ENCODE data around the gene BBS1. TPM values are rescaled to one million over a fixed set of nuclear protein-coding genes. Genes with fewer than 3 reads are reported as not detected.

BBS1 gene
- total RNA-seq, 1 donor from 2014 or later, result 18.8 TPM

- Mint-ChIP-seq H3K27me3 (ENCODE audit: low read depth, unreplicated experiment) (no peaks in the 10 kb centered on the region), H3K4me1 (ENCODE audit: low read depth, unreplicated experiment) (no peaks in the 10 kb centered on the region), H3K36me3 (ENCODE audit: low read depth, unreplicated experiment) (peaks cover 13% of the 10 kb centered on the region), H3K27ac (ENCODE audit: unreplicated experiment) (no peak overlapping the region), H3K4me3 (ENCODE audit: unreplicated experiment) (no peak overlapping the region), H3K9me3 (ENCODE audit: unreplicated experiment) (no peaks in the 10 kb centered on the region)
- H3K36me3 ChIP-seq (ENCODE audit: insufficient read depth, low read length), result peaks cover 6% of the 10 kb centered on the region
- no peaks in the 10 kb centered on the region for H3K27me3 ChIP-seq (ENCODE audit: insufficient read depth, low read length)
- FAIRE-seq, result no peak
- no peak overlapping the region for H3K27ac ChIP-seq (ENCODE audit: low read depth, low read length)
- H3K4me2 ChIP-seq (ENCODE audit: low read length), result no peak overlapping the region
- DNase-seq (ENCODE audit: low read depth), result no peak
- H4K20me1 ChIP-seq (ENCODE audit: insufficient read depth, low read length), result peaks cover 1% of the 10 kb centered on the region
- no peaks in the 10 kb centered on the region for H3K4me1 ChIP-seq (ENCODE audit: insufficient read depth, low read length)
- H3K4me3 ChIP-seq (ENCODE audit: insufficient read depth, low read depth, low read length), result no peak overlapping the region
- H3K9ac ChIP-seq (ENCODE audit: low read length), result no peak overlapping the region
- TF ChIP-seq CTCF (IDR thresholded peaks at IDR 0.05; ENCODE audit: insufficient read depth, low read depth, low read length) (no peak), EZH2 (IDR thresholded peaks at IDR 0.05; ENCODE audit: insufficient read depth, low read length) (no peak)
- H3K79me2 ChIP-seq (ENCODE audit: insufficient read depth, low read length), result no peaks in the 10 kb centered on the region
- no peak overlapping the region for H2AFZ ChIP-seq (ENCODE audit: low read depth, low read length)
- no peaks in the 10 kb centered on the region for H3K9me3 ChIP-seq (ENCODE audit: insufficient read depth, low read depth, low read length)
These were observed 11.9 kb upstream of the BBS1 start for GRCh38 chr11:66498506-66498905.

GRCh38 chr11:66505276-66505816 is 5.1 kb upstream of the BBS1 start:
- H3K4me3 ChIP-seq (ENCODE audit: insufficient read depth, low read depth, low read length), result no peak overlapping the region
- TF ChIP-seq EZH2 (IDR thresholded peaks at IDR 0.05; ENCODE audit: insufficient read depth, low read length), result no peak
- TF ChIP-seq CTCF (IDR thresholded peaks at IDR 0.05; ENCODE audit: insufficient read depth, low read depth, low read length), result no peak
- H3K36me3 ChIP-seq (ENCODE audit: insufficient read depth, low read length), result peaks cover 3% of the 10 kb centered on the region
- H3K27ac ChIP-seq (ENCODE audit: low read depth, low read length), result no peak overlapping the region
- peaks cover 14% of the 10 kb centered on the region for H3K36me3 Mint-ChIP-seq (ENCODE audit: low read depth, unreplicated experiment)
- no peak overlapping the region for H3K27ac Mint-ChIP-seq (ENCODE audit: unreplicated experiment)
- H2AFZ ChIP-seq (ENCODE audit: low read depth, low read length), result no peak overlapping the region
- no peak for FAIRE-seq
- no peak for DNase-seq (ENCODE audit: low read depth)
- H3K4me1 Mint-ChIP-seq (ENCODE audit: low read depth, unreplicated experiment), result no peaks in the 10 kb centered on the region
- no peak overlapping the region for H3K4me3 Mint-ChIP-seq (ENCODE audit: unreplicated experiment)
- H3K9ac ChIP-seq (ENCODE audit: low read length), result no peak overlapping the region
- no peaks in the 10 kb centered on the region for H4K20me1 ChIP-seq (ENCODE audit: insufficient read depth, low read length)
- no peaks in the 10 kb centered on the region for H3K9me3 Mint-ChIP-seq (ENCODE audit: unreplicated experiment)
- no peak overlapping the region for H3K4me2 ChIP-seq (ENCODE audit: low read length)
- no peaks in the 10 kb centered on the region for H3K27me3 ChIP-seq (ENCODE audit: insufficient read depth, low read length)
- no peaks in the 10 kb centered on the region for H3K27me3 Mint-ChIP-seq (ENCODE audit: low read depth, unreplicated experiment)
- no peaks in the 10 kb centered on the region for H3K4me1 ChIP-seq (ENCODE audit: insufficient read depth, low read length)
- no peaks in the 10 kb centered on the region for H3K9me3 ChIP-seq (ENCODE audit: insufficient read depth, low read depth, low read length)
- H3K79me2 ChIP-seq (ENCODE audit: insufficient read depth, low read length), result no peaks in the 10 kb centered on the region

- Histone ChIP-seq H3K4me3 (ENCODE audit: insufficient read depth, low read depth, low read length) (no peak overlapping the region), H4K20me1 (ENCODE audit: insufficient read depth, low read length) (no peaks in the 10 kb centered on the region), H3K79me2 (ENCODE audit: insufficient read depth, low read length) (peaks cover 12% of the 10 kb centered on the region), H3K4me2 (ENCODE audit: low read length) (no peak overlapping the region), H3K27me3 (ENCODE audit: insufficient read depth, low read length) (no peaks in the 10 kb centered on the region), H2AFZ (ENCODE audit: low read depth, low read length) (no peak overlapping the region), H3K36me3 (ENCODE audit: insufficient read depth, low read length) (peaks cover 3% of the 10 kb centered on the region), H3K4me1 (ENCODE audit: insufficient read depth, low read length) (peaks cover 7% of the 10 kb centered on the region), H3K9me3 (ENCODE audit: insufficient read depth, low read depth, low read length) (no peaks in the 10 kb centered on the region), H3K9ac (ENCODE audit: low read length) (no peak overlapping the region), H3K27ac (ENCODE audit: low read depth, low read length) (no peak overlapping the region)
- DNase-seq (ENCODE audit: low read depth), result no peak
- no peaks in the 10 kb centered on the region for H3K9me3 Mint-ChIP-seq (ENCODE audit: unreplicated experiment)
- no peak overlapping the region for H3K27ac Mint-ChIP-seq (ENCODE audit: unreplicated experiment)
- no peaks in the 10 kb centered on the region for H3K27me3 Mint-ChIP-seq (ENCODE audit: low read depth, unreplicated experiment)
- no peak for FAIRE-seq
- peaks cover 16% of the 10 kb centered on the region for H3K36me3 Mint-ChIP-seq (ENCODE audit: low read depth, unreplicated experiment)
- H3K4me1 Mint-ChIP-seq (ENCODE audit: low read depth, unreplicated experiment), result peaks cover 4% of the 10 kb centered on the region
- H3K4me3 Mint-ChIP-seq (ENCODE audit: unreplicated experiment), result peak overlapping the region; percentile 54
- TF ChIP-seq EZH2 (IDR thresholded peaks at IDR 0.05; ENCODE audit: insufficient read depth, low read length), result no peak
- TF ChIP-seq CTCF (IDR thresholded peaks at IDR 0.05; ENCODE audit: insufficient read depth, low read depth, low read length), result no peak
These were observed 1.3 kb upstream of the BBS1 start for GRCh38 chr11:66509131-66509561.

All from astrocyte (in vitro differentiated cells and primary cell).